Measurements from ENCODE around the gene IL34. TPM values are rescaled to one million over a fixed set of nuclear protein-coding genes. Genes with fewer than 3 reads are reported as not detected.

The IL34 gene
- total and polyA plus RNA-seq, 2 of the 13 experiments (the other 11 are each of a cell fraction or from before 2014, with no cell fraction given), result 1.2 to 1.3 TPM

DNA sequence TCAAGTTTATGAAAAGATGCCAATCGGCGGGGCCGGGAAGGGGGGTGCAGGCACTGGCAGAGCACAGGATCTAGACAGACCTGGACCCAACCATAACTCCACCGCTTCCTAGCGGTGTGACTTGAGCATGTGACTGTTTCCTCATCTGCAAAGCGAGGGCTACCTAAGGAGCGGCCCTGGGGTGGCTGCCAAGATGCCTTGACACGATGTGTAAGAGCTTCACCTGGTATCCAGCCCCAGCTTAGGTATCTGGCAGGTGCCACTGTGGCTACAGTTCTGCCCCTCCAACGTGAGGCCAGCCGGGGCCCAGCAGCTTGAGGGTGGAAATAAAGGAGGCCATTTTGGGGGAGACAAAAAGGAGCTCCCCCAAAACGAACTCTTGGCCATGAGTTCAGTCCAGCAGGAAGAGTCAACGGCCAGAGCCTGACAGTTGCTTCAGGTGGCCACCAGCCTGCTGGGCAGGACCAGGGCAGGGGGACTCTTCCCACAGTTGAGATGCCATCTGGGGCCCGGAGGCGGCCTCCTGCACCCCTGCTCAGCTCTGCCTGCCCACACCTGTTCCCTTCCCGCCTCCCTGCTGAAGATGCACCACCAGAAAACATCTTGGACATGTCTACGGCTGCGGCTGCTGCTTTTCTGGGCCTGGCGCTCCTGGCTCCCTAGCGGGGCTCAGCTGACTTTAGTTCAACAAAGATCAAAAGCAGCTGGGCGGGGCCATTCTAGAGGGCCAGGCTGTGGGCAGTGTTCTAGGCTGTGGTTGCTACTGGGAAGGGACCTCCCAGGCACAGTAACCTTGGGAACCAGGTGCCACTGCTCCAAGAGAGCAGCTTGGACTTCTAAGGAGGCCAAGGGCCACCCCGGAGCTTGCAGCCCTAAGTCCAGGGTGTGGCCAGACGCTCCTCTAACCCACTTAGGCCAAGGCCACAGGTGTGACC, 42.9 kb downstream of the IL34 start (continued):
- TF ChIP-seq SNRNP70 (IDR thresholded peaks at IDR 0.05; ENCODE audit: low read depth, low read length), result no peak
- peak; percentile 85 for TF ChIP-seq MAZ (IDR thresholded peaks at IDR 0.05; ENCODE audit: borderline replicate concordance, low read depth, low read length)
- no peak for TF ChIP-seq MAZ (CRISPR knock-in tag; IDR thresholded peaks at IDR 0.05; ENCODE audit: low read depth)
- TF ChIP-seq ZNF547 (CRISPR knock-in tag; IDR thresholded peaks at IDR 0.05), result peak; percentile 66; the same call in 1 of the 2 replicates
- TF ChIP-seq ZNF362 (CRISPR knock-in tag; IDR thresholded peaks at IDR 0.05; ENCODE audit: borderline replicate concordance), result no peak
- TF ChIP-seq HOXA3 (CRISPR knock-in tag; IDR thresholded peaks at IDR 0.05), result peak; percentile 66
- TF ChIP-seq KLF13 (CRISPR knock-in tag; IDR thresholded peaks at IDR 0.05), result no peak
- peak; percentile 27; the same call in 1 of the 2 replicates for TF ChIP-seq SPEN (CRISPR knock-in tag; IDR thresholded peaks at IDR 0.05; ENCODE audit: low read depth)
- TF ChIP-seq RXRB (CRISPR knock-in tag; IDR thresholded peaks at IDR 0.05; ENCODE audit: borderline replicate concordance), result peak; percentile 52; the same call in 1 of the 2 replicates
- TF ChIP-seq ZNF510 (CRISPR knock-in tag; IDR thresholded peaks at IDR 0.05; ENCODE audit: low read depth), result 0 out of 2 replicates have a peak, but pooled peaks have one; percentile 28
- TF ChIP-seq, protein P1, sequence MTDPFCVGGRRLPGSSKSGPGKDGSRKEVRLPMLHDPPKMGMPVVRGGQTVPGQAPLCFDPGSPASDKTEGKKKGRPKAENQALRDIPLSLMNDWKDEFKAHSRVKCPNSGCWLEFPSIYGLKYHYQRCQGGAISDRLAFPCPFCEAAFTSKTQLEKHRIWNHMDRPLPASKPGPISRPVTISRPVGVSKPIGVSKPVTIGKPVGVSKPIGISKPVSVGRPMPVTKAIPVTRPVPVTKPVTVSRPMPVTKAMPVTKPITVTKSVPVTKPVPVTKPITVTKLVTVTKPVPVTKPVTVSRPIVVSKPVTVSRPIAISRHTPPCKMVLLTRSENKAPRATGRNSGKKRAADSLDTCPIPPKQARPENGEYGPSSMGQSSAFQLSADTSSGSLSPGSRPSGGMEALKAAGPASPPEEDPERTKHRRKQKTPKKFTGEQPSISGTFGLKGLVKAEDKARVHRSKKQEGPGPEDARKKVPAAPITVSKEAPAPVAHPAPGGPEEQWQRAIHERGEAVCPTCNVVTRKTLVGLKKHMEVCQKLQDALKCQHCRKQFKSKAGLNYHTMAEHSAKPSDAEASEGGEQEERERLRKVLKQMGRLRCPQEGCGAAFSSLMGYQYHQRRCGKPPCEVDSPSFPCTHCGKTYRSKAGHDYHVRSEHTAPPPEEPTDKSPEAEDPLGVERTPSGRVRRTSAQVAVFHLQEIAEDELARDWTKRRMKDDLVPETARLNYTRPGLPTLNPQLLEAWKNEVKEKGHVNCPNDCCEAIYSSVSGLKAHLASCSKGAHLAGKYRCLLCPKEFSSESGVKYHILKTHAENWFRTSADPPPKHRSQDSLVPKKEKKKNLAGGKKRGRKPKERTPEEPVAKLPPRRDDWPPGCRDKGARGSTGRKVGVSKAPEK (CRISPR knock-in tag; IDR thresholded peaks at IDR 0.05; ENCODE audit: borderline replicate concordance), result no peak
- TF ChIP-seq, protein P2, sequence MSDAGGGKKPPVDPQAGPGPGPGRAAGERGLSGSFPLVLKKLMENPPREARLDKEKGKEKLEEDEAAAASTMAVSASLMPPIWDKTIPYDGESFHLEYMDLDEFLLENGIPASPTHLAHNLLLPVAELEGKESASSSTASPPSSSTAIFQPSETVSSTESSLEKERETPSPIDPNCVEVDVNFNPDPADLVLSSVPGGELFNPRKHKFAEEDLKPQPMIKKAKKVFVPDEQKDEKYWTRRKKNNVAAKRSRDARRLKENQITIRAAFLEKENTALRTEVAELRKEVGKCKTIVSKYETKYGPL (CRISPR knock-in tag; IDR thresholded peaks at IDR 0.05), result no peak
- no peak for TF ChIP-seq ZBTB8A (CRISPR knock-in tag; IDR thresholded peaks at IDR 0.05; ENCODE audit: borderline replicate concordance, low read depth)
- TF ChIP-seq CREM (IDR thresholded peaks at IDR 0.05), result no peak
- no peak for TF ChIP-seq CREM (CRISPR knock-in tag; IDR thresholded peaks at IDR 0.05)
- TF ChIP-seq NCOA5 (CRISPR knock-in tag; IDR thresholded peaks at IDR 0.05), result no peak
- no peak for TF ChIP-seq SMARCC2 (IDR thresholded peaks at IDR 0.05)
- TF ChIP-seq ZNF678 (CRISPR knock-in tag; IDR thresholded peaks at IDR 0.05), result no peak
- TF ChIP-seq ZFP36L1 (CRISPR knock-in tag; IDR thresholded peaks at IDR 0.05), result no peak
- peak; percentile 51; the same call in 1 of the 2 replicates for TF ChIP-seq SIX1 (CRISPR knock-in tag; IDR thresholded peaks at IDR 0.05; ENCODE audit: borderline replicate concordance)
- peak; percentile 53; the same call in 1 of the 2 replicates for TF ChIP-seq NR2F6 (IDR thresholded peaks at IDR 0.05)
- peak; percentile 74 for TF ChIP-seq NR2F6 (CRISPR knock-in tag; IDR thresholded peaks at IDR 0.05)
- TF ChIP-seq MED13 (CRISPR knock-in tag; IDR thresholded peaks at IDR 0.05), result no peak
- peak; percentile 45; the same call in 1 of the 2 replicates for TF ChIP-seq ATF7-NPFF (CRISPR knock-in tag; IDR thresholded peaks at IDR 0.05; ENCODE audit: low read depth)
- no peak for TF ChIP-seq ZNF639 (CRISPR knock-in tag; conservative IDR thresholded peaks at IDR 0.05)
